HUDEP-2 (cell line): ENCODE measurements around the gene SH3BP5.
A peak's percentile ranks its signal among the peaks of the same experiment; 100 is the strongest.

ENCODE experiments used
- DNase-seq, 76 experiments: peaks; one replicate each; lab custom pipeline; 2025; ENCODE audit not compliant: unreplicated experiment in 76 of 76; lab: John Stamatoyannopoulos, UW

Gene SH3BP5

DNA sequence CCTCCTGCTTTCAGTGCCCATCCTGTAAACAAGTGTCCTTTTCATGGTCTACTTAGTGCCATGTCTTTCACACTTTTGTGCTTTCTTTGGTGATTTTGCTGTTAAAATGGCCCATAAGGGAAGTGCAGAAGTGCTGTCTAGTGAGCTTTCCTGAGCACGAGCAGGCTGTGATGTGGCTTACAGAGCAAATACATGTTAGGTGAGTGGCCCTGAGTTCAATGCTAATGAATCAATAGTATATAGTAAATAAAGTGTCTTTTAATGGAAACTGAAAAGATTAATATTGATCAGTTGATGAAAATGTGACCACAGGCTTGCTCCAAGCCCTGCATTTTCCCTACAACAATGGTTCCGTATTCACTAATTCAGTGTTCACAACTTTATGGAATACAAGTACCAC lies 5.7 kb downstream of the SH3BP5 start:
- no peak for DNase-seq

DNA sequence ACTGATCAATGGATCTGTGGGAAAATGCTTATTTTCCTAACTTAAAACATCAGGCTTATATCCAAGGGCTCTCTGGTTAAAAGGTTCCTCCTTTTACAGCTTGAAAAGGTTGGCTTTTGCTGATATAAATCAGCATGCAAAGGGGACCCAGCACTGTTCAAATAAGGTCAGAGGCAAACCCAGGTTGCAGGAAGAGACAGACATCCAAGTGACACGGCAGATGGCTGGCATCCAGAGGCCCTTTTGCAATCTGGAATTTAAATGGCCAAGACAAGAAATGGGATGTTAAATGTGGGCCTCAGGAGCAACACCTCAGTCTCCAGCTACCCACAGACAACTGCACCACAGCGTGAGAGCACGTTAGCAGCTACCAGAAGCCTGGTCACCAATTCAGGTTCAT lies 6.3 kb downstream of the SH3BP5 start:
- no peak for DNase-seq

DNA sequence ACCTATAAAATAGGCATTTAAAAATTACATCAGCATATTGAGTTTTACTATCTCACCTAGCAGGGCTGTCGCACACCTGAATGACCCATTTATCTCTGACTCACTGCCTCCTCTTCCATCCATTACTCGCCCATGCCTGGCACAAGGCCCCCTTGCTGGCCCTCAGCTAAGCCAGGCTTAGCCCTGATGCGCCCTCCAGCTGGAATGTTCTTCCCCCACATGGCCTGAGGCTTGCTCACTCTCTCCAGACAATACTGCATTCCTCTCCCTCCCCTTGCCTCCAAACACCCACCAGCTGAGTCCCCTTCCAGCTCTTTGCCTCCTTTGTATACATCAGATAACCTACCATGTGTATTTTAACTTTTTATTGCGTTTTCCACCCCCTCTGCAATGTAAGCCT lies 7.2 kb downstream of the SH3BP5 start:
- DNase-seq: no peak

DNA sequence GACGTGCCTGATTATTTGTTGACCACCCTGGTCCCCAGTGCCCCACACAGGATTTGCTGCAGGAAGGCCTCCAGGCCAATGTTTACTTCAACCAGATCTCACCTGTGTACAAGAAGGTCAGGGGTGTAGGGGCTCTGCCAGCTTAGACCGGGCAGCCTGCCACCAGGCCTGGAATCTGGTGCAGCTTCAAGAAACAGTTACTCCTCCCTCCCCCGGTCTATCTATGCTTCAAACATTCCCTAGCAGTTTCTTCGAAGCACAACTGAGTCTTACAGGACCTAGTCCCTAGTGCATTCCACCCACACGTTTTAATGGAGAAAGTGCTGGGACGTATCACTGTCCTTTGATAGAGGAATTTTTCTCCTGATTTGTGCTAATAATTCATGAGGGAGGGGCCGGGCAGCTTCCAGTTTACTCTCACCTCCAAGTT lies 8.0 kb downstream of the SH3BP5 start:
- no peak for DNase-seq

DNA sequence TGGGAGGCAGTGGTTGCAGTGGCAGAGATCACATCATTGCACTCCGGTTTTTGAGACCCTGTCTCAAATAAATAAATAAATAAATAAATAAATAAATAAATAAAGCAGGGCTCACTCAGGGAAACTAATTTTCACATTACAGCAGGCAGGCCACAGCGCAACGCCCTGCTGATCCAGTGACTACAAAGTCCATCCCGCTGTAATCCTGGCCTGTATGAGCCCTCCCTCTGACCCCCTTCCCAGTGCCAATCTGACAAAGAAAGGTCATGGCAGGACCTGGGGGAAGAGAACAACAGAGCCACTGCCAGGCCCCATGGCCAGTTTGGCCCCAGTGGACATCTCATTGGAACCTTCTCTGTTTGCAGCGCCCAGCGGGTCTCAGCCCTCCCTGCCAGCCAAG lies 9.3 kb downstream of the SH3BP5 start:
- no peak for DNase-seq

DNA sequence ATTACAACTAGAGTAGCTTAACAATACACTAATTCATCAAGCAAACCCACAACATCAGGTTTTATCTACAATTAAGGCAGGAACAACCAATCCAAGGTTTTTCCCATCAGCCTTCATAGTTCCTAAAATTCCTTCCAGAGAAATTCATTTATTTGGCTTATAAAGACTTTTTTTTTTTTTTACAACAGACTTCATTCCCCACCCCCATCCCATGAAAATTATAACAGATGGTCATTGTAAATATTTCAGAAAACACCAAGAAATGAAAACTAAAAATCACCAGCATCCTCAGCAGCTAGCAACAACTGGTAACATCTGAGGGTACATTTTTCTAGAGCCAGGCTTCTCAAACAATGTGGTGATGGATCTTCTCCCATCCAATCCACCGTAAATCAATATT lies 11.0 kb downstream of the SH3BP5 start:
- no peak for DNase-seq

DNA sequence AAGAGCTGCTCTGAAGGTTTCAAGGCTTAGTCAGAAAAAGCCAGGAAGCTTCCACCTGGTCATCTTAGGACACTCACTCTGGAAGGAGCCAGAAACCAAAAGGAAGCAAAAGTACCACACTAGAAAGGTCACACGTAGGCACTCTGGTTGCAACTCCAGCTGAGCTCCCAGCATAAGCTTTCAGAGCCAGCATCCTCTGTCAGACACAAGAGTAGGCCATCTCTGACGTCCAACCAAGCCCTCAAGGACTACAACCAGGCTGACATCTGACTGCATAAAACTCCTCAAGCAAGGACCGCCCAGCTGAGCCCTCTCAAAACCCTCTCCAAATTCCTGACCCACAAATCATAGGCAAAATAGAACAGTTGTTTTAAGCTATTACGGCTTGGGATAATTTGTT lies 12.8 kb downstream of the SH3BP5 start:
- DNase-seq: no peak

DNA sequence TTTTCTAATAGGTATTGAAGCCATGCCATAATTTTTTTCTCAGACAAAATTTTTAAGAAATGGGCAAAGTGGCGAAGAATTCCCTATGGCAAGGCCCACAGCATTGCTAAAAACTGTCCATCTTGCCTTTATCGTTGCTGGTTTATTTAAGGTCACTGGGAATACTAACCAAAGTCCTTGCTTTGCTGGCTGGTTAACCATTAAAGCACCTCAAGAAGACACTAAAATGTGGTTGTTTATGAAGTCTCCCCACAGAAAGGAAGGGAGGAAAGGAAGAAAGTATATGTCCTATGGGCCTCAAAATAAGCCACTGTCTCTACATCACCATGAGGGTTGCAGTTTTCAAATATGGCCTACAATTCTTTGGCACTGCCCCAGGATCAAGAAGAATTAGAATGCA lies 13.2 kb downstream of the SH3BP5 start:
- no peak for DNase-seq

DNA sequence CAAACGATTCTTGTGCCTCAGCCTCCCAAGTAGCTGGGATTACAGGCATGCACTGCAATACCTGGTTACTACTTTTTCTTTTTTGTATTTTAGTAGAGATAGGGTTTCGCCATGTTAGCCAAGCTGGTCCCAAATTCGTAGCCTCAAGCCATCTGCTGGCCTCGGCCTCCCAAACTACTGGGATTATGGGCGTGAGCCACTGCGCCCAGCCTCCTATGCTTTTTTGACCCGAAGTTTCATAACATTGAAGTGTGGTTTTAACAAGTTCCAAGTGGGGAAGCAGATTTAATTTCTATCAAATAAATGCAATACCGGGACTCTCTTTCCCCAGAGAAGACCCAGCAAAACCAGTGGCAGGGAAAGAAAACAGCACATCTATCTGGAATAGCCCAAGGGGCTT lies 13.7 kb downstream of the SH3BP5 start:
- no peak for DNase-seq

DNA sequence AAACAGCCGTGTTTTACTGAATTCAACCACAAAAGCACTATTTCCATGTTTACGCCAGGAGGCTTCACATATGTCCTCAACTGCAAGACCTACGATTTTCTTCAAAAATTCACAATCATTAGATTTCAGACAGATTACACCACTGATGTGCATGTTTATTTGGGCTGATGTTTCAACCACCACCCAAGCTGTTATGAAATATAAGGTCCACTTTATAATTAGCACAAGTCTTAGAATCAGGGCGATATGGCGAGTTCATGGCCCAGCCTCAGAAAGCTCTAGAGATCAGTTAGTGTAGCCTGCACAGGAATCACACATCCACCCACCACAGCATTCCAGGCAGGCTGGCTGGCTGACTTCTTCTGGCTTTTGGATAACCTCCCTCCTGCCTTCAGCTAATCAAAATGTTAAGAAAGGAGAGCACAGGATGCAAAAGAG lies 15.4 kb downstream of the SH3BP5 start:
- no peak for DNase-seq

DNA sequence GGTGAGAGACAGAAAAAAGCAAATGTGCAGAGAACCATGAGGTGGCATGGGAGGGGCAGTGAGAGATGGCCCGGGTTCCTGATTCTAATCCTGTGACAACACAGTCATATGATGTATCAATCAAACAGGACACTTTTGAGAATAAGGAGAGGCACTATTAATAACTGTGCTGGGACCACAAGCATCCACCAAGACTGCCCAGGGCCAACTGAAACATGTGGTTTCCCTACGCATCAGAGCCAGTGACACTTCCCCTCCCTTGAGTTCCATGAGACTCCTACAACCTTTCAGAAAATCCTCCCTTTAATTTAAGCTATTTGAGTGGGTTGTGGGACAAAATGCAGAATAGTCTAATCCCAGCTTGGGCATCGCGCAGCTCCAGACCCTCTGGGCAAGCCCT lies 17.4 kb downstream of the SH3BP5 start:
- DNase-seq: no peak

DNA sequence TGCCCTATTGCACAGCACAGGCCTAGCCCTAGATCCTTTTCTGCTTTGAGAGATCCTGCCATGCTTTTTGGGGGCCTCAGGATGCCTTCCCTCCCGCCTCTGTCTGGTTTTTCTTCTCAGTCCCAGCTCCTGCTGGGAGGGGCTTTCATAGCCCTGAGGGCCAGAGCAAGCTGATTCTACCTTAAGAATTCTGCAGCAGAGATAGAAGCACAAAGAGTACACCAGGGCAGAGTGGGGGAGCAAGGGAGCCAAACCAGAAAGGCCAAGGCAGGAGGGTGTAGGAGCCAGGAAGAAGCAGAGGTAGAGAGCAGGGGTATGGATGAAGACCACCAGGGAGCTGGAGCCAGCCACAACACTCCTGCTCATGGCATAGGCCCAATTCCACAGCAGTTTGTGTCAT lies 18.1 kb downstream of the SH3BP5 start:
- DNase-seq: no peak

DNA sequence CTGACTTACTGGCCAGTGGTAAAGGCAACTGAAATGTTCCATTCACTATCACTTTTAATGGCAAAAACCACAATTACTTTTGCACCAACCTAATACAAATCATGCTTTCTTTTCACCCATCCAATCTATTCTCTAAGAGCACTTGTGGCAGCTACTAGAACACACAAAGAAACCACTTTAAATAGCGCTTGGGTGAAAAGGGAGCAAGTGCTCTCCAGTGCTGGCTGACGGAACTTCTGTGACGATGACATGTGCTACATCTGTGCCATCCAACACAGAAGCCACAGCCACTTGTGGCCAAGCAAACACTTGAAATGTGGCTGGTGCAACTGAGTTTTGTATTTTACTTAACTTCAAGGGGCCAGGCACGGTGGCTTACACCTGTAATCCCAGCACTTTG lies 18.9 kb downstream of the SH3BP5 start:
- no peak for DNase-seq

DNA sequence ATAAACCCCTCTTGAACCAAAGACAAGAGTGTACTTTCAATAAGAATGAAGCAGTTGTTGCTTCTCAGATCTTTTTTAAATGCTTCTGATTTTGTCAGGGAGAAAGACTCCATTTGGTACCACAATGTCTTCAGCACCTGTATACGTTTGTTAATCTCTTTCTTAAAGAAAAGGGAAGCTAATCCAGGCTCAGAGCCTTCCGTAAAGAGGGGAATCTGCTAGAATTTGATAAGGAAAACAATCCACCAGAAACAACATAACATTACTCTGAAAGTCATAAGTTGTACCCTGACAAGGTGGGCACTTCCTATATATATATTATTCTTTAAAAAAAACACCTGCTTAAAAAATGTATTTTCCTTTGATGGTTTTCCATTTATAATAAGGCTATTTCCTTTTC lies 19.8 kb downstream of the SH3BP5 start:
- DNase-seq: no peak

DNA sequence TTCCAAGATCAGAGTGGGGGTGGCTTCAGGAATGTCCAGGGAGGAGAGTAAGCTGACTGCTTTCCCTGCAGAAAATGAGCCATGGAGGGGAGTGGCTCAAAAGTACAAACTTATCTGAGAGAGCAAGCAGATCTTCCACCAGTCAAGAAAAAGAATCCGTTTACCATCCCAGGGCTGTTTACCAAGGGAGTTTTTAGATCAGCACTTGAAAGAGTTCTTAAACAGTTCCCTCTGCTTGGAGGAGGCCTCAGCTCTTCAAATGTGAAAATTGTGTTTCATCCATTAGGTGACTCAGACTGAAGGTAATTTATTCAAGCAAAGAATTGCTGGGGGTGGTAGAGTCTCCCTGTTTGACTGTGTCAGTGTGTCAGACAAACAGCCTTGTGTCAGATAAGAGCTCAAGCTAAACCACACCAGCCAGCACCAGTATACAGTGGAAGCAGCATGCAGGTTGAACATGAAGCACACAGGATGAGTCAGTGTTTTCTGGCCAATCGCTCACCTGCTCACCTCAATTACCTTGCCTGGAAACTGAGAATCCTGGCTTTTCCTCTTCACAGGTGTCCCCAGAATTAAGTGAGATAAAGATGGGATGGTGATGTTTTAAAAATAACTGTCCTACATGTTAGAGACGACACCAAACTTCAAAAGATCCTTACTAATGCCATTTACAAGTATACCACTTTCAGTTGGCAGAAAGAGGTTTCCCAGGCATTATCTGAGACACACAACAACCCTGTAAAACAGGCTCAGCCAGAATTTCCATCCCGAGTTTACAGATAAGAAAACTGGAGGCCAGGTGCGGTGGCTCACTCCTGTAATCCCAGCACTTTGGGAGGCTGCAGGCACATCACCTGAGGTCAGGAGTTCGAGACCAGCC lies 21.7 kb downstream of the SH3BP5 start:
- peak in 6 of 76 experiments; percentile 3 to 38 (median 17) for DNase-seq

DNA sequence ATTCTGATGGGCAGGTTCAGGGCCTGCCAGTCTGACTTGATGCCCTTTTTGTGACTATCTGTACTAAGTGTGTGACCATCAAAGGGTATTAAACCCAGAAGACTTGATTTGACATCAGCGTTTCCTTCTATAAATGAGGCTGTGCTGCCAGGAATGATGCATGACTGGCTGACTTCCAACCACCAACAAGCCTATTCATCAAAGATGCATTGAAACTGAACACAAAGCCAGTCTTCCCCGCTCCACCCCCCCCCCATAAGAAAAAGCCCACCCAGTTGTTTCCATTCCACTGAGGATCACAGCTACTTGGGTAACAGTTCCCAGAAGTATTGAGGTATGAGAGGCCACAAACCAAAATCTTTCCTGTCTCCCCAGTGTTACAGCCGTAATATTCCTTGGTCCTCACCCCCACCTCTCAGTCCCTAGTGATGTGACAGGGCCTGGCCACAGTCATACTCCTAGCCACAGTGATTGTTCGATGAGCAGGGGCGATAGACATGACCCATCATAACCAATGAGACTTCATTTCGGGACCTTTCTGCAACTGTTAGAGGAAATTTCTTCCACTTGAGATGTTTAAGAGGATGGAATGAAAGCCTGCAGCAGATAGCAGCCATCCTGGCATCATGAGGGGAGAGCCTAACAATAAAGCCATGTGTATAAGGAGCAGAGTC lies 22.6 kb downstream of the SH3BP5 start:
- no peak for DNase-seq

DNA sequence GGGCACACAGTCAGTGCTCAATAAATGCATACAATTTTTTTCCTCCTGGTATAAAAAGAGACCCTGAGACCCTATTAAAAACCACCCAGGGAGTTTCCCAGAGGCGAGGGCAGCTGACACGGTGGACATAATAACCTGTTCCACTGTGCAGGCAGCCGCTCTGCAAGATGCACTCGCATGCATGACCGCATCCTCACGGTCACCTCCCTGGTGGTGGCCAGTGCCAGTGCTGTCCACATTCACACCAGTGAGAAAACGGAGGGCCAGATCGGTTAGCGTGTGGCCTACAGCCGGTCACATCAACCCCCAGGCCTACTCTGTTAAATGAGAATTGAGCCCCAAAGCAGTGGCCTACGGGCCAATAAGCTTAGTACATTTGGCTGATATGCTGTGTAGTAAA lies 24.8 kb downstream of the SH3BP5 start:
- no peak for DNase-seq

DNA sequence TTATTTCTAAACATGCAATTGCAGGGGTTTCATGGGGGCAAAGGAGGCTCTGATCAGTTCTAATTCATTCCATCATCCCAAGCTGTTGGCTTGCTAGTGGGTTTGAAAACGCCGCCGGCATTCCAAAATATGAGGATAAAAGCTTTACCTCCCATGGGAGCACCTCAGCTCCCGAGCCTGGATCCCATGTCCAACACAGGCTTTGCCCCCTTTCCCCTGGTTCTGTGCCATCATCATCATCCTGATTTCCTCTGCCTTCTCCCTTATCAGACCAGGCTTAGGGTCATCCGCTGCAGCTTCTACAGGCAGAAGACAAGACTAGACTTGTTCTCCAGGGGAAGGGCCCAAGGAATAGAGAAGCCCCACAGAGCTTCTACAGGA lies 25.4 kb downstream of the SH3BP5 start:
- DNase-seq: no peak

DNA sequence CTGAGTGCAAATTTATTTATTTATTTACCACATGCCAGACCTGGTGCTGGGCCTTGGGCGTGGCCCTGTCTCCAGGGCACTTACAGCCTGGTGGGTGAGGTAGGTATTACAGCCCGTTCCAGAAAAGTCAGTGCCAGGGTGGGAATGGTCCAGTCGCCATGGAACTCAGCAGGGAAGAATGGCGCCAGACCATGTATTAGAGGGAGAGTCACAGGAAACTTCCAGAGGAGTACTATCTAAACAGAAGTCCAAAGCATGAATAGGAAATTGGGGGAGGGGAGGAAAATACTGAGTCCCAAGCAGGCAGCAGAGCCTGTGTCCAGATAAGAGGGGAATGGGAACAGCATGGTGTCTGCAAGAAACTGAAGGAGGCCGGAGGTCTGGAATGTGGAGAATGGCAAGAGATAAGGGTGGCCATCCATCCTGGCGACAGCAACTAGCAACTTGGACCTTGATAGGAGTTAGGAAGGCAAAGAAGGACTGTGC lies 27.0 kb downstream of the SH3BP5 start:
- DNase-seq: peak in 1 of 76 experiments; percentile 2

DNA sequence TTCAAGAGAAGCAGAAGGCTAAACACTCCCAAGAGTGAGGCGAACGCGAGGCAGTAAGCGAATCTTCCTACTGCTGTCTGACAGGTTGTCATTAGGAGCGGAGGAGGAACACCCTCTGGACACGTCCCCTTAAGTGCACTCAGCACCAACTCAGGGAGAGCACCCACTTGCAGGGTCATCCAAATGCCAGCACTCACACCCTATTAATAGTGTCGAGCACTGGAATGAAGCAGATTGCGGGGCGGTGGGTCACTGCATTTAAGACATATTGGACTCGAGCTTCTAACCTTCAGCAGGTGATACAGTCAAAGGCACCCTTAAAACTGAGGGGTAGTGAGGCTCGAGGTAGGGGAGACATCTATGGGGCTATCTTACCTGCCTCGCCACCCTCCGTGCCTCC lies 28.7 kb downstream of the SH3BP5 start:
- no peak for DNase-seq

DNA sequence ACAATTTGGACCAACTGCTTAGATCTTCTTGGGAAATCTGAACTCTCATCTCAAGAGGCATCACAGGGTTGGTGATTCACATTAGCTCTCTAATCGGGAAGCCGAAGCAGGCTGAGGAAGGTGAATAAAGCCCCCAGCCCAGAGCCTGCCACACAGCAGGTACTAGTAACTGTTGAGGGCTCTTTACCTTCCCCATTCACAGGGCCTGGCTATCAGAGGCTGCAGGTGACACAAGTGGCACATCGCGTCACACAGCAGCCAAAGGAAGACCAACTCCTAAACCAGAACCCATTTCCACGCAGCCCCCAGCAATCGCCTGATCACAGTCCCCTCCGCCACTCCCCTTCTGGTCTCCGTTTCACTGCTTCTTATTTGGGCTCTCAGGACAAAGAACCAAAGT lies 29.2 kb downstream of the SH3BP5 start:
- no peak for DNase-seq

DNA sequence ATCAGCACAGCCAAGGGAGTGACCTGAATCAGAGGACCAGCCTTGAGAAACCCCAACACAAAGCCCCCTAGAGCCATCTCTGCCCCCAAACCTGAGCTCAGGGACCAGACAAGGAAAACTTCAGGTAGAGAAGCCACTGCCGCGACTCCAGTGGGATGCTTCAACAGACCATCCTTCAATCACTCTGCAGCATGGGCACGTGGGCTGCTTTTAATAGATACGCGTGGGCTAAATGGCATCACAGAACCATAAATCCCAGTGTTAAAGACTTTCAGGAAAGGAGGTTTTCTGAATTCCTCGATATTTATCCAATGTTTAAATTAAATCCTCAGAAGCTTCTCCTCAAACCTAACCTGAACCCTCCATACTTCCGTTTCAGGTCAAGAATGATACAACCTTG lies 30.6 kb downstream of the SH3BP5 start:
- DNase-seq: no peak
